GM19468 (cell line): ENCODE data around the gene DYNC2LI1.

Source experiments
- ATAC-seq: cut with Tn5 transposase; IDR thresholded peaks from one replicate; pipeline ENCODE4 v1.9.1; 2021; ENCODE audit warnings: mild to moderate bottlenecking, moderate library complexity, moderate number of reproducible peaks; ENCODE audit not compliant: unreplicated experiment; ENCODE audit errors: extremely low read depth

The DYNC2LI1 gene

GRCh38 chr2:43759195-43759594 is 14.6 kb upstream of the DYNC2LI1 start:
- ATAC-seq, result no peak

GRCh38 chr2:43762286-43762685 is 11.6 kb upstream of the DYNC2LI1 start:
- ATAC-seq, result no peak

- ATAC-seq, result no peak
These were observed 10.7 kb upstream of the DYNC2LI1 start for GRCh38 chr2:43763091-43763490.

GRCh38 chr2:43764086-43764705 is 9.6 kb upstream of the DYNC2LI1 start:
- no peak for ATAC-seq

- no peak for ATAC-seq
These were observed 7.8 kb upstream of the DYNC2LI1 start for GRCh38 chr2:43766006-43766405.

GRCh38 chr2:43774617-43775016 is 778 bp downstream of the DYNC2LI1 start:
- no peak for ATAC-seq

GRCh38 chr2:43776324-43776723 is 2.5 kb downstream of the DYNC2LI1 start:
- ATAC-seq, result no peak

GRCh38 chr2:43777306-43777926 is 3.6 kb downstream of the DYNC2LI1 start:
- no peak for ATAC-seq

GRCh38 chr2:43778233-43778632 is 4.4 kb downstream of the DYNC2LI1 start:
- no peak for ATAC-seq

- no peak for ATAC-seq
These were observed 14.1 kb downstream of the DYNC2LI1 start for GRCh38 chr2:43787895-43788294.

- ATAC-seq, result no peak
These were observed 14.8 kb downstream of the DYNC2LI1 start for GRCh38 chr2:43788646-43789045.

GRCh38 chr2:43790147-43790546 is 16.3 kb downstream of the DYNC2LI1 start:
- ATAC-seq, result no peak

GRCh38 chr2:43791035-43791765 is 17.4 kb downstream of the DYNC2LI1 start:
- no peak for ATAC-seq

- ATAC-seq, result no peak
These were observed 18.8 kb downstream of the DYNC2LI1 start for GRCh38 chr2:43792653-43793052.

- ATAC-seq, result no peak
These were observed 21.1 kb downstream of the DYNC2LI1 start for GRCh38 chr2:43794956-43795355.

GRCh38 chr2:43796206-43796605 is 22.4 kb downstream of the DYNC2LI1 start:
- ATAC-seq, result no peak

- ATAC-seq, result no peak
These were observed 24.5 kb downstream of the DYNC2LI1 start for GRCh38 chr2:43798300-43798699.

GRCh38 chr2:43800894-43801293 is 27.1 kb downstream of the DYNC2LI1 start:
- ATAC-seq, result no peak

GRCh38 chr2:43802135-43802534 is 28.3 kb downstream of the DYNC2LI1 start:
- ATAC-seq, result no peak

- no peak for ATAC-seq
These were observed 29.3 kb downstream of the DYNC2LI1 start for GRCh38 chr2:43803113-43803512.

- ATAC-seq, result no peak
These were observed 32.8 kb downstream of the DYNC2LI1 start for GRCh38 chr2:43806719-43807031.

GRCh38 chr2:43810452-43810851 is 36.6 kb downstream of the DYNC2LI1 start:
- ATAC-seq, result no peak
